ENCODE data around the gene STX1A.
"Not testable (repeated sequence)": the region's sequence is repeated elsewhere in the genome, so short reads cannot be mapped to it uniquely, and the experiment has no call there.

The STX1A gene

DNA sequence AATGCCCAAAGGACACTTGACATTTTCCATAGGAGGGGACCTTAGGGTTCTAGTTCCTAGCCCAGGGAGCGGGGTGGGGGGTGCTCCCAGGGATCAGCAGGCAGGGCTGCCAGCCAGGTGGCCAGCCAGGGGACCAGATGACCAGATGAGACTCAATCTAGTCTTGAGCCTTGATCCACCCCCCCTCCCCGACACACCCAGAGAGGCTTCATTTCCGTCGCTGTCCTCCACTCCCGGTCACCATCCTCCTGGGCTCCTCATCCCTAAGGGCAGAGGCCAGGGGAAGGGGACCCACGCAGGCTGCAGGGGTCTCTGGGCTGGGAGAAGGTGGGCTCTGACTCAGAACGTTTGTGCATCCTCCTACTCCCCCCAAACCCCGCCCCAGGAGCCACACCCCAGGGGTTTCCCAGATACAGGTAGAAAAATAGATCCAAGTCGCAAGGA is 1.0 kb downstream of the STX1A start:
- in situ Hi-C loops (cut with HindIII; ENCODE audit: low sequenced_read_pairs) = no loop called here
- DNase-seq (ENCODE audit: low read depth, low spot score) = no peak
- H3K4me3 ChIP-seq (ENCODE audit: low read depth, low read length) = peak overlapping the region; percentile 89
- TF ChIP-seq, protein P1, sequence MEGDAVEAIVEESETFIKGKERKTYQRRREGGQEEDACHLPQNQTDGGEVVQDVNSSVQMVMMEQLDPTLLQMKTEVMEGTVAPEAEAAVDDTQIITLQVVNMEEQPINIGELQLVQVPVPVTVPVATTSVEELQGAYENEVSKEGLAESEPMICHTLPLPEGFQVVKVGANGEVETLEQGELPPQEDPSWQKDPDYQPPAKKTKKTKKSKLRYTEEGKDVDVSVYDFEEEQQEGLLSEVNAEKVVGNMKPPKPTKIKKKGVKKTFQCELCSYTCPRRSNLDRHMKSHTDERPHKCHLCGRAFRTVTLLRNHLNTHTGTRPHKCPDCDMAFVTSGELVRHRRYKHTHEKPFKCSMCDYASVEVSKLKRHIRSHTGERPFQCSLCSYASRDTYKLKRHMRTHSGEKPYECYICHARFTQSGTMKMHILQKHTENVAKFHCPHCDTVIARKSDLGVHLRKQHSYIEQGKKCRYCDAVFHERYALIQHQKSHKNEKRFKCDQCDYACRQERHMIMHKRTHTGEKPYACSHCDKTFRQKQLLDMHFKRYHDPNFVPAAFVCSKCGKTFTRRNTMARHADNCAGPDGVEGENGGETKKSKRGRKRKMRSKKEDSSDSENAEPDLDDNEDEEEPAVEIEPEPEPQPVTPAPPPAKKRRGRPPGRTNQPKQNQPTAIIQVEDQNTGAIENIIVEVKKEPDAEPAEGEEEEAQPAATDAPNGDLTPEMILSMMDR (IDR thresholded peaks at IDR 0.05; ENCODE audit: low read depth, low read length) = no peak

DNA sequence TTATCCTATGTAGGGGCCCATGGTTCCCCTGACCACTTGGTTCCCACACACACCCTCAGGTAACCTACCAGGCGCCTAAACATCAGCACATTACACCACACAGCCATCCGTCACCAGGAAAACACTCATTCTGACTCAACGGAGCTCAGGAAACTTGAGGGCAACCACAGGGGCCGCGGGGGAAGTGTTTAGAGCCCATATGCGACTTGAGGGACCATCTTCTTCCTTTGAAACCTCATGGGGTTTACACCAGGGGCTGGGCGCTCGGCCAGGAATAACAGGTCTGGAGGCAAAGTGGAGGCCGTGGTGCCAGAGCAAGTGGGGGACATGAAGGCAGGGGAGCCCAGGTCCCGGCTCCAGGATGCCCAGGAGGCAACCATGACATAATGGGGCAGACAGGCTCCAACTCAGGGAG is 1.5 kb downstream of the STX1A start:
- TF ChIP-seq, protein P1 (IDR thresholded peaks at IDR 0.05; ENCODE audit: low read depth, low read length) = no peak
- in situ Hi-C loops (cut with HindIII; ENCODE audit: low sequenced_read_pairs) = no loop called here

DNA sequence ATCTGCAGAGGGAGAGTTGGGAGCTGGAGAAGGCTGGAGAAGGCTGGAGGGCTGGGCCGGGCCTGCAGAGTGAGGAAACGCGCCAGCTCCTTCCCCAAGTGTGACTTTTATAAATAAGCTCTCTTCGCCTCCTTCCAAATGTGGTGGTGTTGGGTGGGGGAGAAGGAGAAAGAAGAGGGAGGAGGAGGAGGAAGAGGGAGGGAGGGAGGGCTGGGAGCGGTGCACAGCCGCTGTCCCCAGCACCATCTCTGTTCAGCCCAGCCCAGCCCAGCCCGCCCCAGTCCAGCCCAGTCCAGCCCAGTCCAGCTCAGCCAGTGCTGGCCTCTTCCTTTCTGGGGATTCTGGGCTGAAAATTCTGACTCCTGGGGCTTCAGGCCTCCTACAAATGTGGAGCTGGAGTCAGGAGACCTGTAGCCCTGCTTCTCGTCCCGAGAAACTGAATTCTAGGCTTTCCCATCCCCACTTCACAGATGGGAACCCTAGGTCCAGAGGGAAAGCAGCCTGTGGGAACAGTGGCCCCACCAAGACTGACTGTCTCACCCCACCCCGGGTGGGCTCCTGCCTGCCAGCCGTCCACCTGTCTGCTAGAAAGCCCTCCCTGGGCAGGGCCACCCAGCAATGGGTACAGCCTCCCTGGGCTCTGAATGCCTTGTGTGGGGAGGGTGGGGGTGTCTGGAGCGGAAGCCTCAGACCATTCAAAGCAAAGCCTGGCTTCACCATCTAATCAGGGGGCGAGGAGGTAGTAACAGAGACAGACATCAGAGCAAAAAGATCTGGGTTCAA is 2.3 kb downstream of the STX1A start:
- H3K4me3 ChIP-seq (ENCODE audit: low read depth, low read length) = peak overlapping the region; percentile 89
- in situ Hi-C loops (cut with HindIII; ENCODE audit: low sequenced_read_pairs) = no loop called here
- TF ChIP-seq, protein P1 (IDR thresholded peaks at IDR 0.05; ENCODE audit: low read depth, low read length) = no peak
- DNase-seq (ENCODE audit: low read depth, low spot score) = peak; percentile 63

More for the DNA sequence above, 1.5 kb downstream of the STX1A start:
- peak overlapping the region; percentile 89 for H3K4me3 ChIP-seq (ENCODE audit: low read depth, low read length)
- DNase-seq (ENCODE audit: low read depth, low spot score) = peak; percentile 96

DNA sequence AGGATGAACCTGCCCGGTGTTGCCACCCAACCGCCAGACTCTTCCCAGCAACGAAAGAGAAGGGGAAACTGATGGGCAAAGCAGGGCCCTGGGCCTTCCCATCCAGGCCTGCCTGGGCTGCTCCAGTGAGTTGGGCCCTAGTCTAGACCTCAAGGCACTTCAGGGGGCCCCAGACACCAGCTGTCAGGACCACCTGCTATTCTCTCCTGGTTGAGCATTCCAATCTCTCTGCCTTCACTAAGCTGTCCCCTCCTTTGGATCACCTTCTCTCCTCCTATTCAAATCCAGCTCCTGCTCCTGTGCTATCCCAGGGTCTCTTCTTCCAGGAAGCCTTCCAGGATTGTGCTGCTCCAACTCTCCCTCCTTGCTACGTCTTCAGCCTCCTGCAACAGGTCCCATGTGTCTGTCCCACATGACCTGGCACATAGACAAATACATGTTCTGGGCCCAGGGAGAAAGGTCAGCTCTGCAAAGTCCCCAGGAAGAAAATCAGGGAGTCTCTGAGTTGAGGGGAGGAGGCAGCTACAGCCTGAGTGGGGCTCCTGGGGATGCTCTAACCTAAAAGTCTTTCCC is 3.1 kb downstream of the STX1A start:
- peak overlapping the region; percentile 89 for H3K4me3 ChIP-seq (ENCODE audit: low read depth, low read length)
- TF ChIP-seq, protein P1 (IDR thresholded peaks at IDR 0.05; ENCODE audit: low read depth, low read length) = no peak
- in situ Hi-C loops (cut with HindIII; ENCODE audit: low sequenced_read_pairs) = no loop called here
- DNase-seq (ENCODE audit: low read depth, low spot score) = no peak

DNA sequence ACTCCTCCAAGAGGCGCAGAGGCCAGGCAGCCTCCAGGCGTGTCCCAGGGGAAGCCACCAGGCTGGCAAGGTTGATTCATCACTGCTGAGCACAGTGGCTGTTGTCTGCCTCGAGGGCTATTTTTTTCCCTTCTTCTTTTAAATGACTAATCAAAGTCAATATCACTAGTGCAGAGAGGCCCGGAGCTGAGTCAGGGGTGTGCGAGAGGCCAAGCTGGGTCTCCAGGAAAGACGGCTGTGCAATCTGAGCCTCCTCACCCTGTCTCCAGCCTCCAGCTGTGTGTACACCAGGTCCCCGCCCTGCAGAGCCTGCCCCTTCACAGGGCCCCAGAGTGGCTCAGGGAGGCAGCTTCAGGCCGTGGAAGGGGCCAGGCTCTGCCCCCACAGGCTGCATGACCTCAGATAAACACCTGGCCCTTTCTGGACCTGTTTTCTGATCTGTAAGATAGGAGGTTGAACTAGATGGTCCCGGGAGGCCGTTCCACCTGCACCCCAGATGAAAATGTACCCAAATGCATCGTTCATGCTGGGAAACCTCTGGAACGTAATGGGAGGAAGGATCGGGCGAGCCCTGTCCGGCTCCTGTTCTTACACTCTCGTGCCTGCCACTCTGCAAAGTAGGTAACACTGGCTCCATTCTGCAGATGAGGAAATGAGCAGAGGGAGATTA is 3.7 kb downstream of the STX1A start:
- DNase-seq (ENCODE audit: low read depth, low spot score) = peak; percentile 95
- TF ChIP-seq, protein P1 (IDR thresholded peaks at IDR 0.05; ENCODE audit: low read depth, low read length) = no peak
- in situ Hi-C loops (cut with HindIII; ENCODE audit: low sequenced_read_pairs) = no loop called here
- no peak overlapping the region for H3K4me3 ChIP-seq (ENCODE audit: low read depth, low read length)

DNA sequence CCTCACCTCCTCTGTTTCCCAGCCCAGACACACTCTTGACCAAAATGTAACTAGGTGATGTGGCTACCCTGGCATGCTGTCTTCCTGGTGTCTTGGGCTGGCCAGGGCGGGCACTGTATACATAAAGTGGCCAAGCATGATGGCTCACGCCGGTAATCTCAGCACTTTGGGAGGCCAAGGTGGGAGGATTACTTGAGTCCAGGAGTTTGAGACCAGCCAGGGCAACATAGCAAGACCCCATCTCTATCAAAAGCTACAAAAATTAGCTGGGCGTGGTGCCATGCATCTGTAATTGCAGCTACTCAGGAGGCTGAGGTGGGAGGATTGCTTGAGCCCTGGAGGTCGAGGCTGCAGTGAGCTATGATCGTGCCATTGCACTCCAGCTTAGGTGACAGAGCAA is 6.2 kb downstream of the STX1A start:
- in situ Hi-C loops (cut with HindIII; ENCODE audit: low sequenced_read_pairs); H3K4me3 ChIP-seq (ENCODE audit: low read depth, low read length); DNase-seq (ENCODE audit: low read depth, low spot score): not testable (repeated sequence)

DNA sequence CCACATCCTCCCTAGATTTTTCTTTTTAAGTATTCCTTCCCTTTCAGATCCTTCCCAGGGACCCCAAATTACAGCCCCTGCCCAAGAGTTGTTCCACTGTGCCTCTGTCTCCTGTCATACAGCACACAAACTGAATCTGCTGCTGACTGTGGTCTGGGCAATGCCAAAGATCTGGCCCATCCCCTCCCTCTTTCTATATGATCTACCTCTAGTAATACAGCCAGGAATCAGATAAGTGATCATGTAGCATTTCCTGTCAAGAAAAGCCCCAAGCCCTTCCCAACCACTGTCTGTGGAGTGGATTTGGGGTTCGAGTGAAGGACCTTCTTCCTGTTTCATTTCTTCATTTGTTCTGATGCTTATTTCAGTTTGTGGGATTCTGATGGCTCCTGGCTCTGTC is 6.7 kb downstream of the STX1A start:
- in situ Hi-C loops (cut with HindIII; ENCODE audit: low sequenced_read_pairs) = no loop called here
- TF ChIP-seq, protein P1 (IDR thresholded peaks at IDR 0.05; ENCODE audit: low read depth, low read length) = no peak
- no peak overlapping the region for H3K4me3 ChIP-seq (ENCODE audit: low read depth, low read length)
- no peak for DNase-seq (ENCODE audit: low read depth, low spot score)

Data from astrocyte of the spinal cord (primary cell).